Activated naive CD8-positive, alpha-beta T cell treated with anti-CD3 and anti-CD28 coated beads, Interleukin-2, amount 50 U/mL, for 24 hours (primary cell): ENCODE results near the gene BTNL3.
"Not testable (repeated sequence)": the region's sequence is repeated elsewhere in the genome, so short reads cannot be mapped to it uniquely, and the experiment has no call there.

Experiments used
- ATAC-seq: fragments of 150-1000 bp; cut with Tn5 transposase; one replicate; pipeline ENCODE4 v1.10.0; 2021
- DNase-seq: peaks from one replicate; pipeline ENCODE4 v3.0.0; 2021
- H3K27ac Mint-ChIP-seq: one replicate; pipeline ENCODE4 v1.8.0; 2021; ENCODE audit warnings: mild to moderate bottlenecking, mixed read lengths
- H3K27me3 Mint-ChIP-seq: one replicate; pipeline ENCODE4 v1.8.0; 2021; ENCODE audit warnings: mixed read lengths
- H3K36me3 Mint-ChIP-seq: one replicate; pipeline ENCODE4 v1.8.0; 2021; ENCODE audit warnings: low read depth, mixed read lengths
- H3K4me1 Mint-ChIP-seq: one replicate; pipeline ENCODE4 v1.8.0; 2021; ENCODE audit warnings: mixed read lengths
- H3K4me3 Mint-ChIP-seq: one replicate; pipeline ENCODE4 v1.8.0; 2021; ENCODE audit warnings: mild to moderate bottlenecking, moderate library complexity, mixed read lengths
- H3K9me3 Mint-ChIP-seq: one replicate; pipeline ENCODE4 v1.8.0; 2021; ENCODE audit warnings: mixed read lengths

The BTNL3 gene

DNA sequence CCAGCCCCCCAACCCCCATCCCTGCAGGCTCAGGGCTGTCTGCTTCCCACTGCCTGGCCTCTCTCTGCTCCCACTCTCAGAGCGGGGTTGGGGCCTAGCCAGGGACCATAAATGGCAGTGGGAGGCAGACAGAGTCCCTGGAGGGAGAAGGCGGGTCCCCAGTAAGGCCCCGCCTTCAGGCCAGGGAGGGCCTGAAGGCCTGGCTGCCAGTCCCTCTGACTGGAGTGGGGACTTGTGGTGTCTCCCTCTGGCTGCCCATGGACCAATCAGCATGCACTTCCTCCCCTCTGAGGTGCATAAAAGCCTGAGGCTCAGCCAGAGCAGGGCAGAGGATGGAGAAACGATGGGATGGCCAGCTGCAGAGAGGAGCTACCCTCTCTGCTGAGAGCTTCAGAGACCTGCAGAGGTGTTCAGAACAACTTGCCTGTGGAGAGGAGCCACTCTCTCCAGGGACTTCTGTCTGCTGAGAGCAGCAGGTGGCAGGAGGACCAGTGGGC lies 48.8 kb downstream of the BTNL3 start:
- H3K4me3 Mint-ChIP-seq: no peak overlapping the region
- no peaks in the 10 kb centered on the region for H3K36me3 Mint-ChIP-seq
- no peak for DNase-seq
- peaks cover 16% of the 10 kb centered on the region for H3K27me3 Mint-ChIP-seq
- H3K9me3 Mint-ChIP-seq: no peaks in the 10 kb centered on the region
- no peak overlapping the region for H3K27ac Mint-ChIP-seq
- no peaks in the 10 kb centered on the region for H3K4me1 Mint-ChIP-seq
- ATAC-seq: no peak

DNA sequence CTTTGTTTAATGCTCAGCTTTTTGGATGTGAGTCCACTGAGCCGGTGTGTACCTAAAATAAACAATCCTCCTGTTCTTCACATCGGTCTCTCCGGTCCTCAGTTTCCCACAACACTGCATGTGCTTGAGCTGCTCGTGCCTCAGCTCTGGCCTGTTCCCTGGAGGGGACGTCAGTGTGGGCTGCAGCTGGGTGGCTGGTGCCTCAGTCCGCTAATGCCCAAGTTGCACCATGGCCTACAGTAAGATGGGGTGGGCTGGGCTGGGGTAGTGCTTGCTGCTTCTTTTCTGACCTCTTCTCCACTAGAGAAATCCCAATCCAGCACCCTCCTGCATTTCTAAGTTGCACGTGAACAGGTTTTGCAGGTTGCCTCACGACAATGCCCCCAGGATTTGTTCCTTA lies 50.8 kb downstream of the BTNL3 start:
- H3K27ac Mint-ChIP-seq: no peak overlapping the region
- no peak overlapping the region for H3K4me3 Mint-ChIP-seq
- no peaks in the 10 kb centered on the region for H3K9me3 Mint-ChIP-seq
- H3K27me3 Mint-ChIP-seq: peaks cover 29% of the 10 kb centered on the region
- H3K4me1 Mint-ChIP-seq: no peaks in the 10 kb centered on the region
- ATAC-seq (no peak), DNase-seq (no peak)
- no peaks in the 10 kb centered on the region for H3K36me3 Mint-ChIP-seq

DNA sequence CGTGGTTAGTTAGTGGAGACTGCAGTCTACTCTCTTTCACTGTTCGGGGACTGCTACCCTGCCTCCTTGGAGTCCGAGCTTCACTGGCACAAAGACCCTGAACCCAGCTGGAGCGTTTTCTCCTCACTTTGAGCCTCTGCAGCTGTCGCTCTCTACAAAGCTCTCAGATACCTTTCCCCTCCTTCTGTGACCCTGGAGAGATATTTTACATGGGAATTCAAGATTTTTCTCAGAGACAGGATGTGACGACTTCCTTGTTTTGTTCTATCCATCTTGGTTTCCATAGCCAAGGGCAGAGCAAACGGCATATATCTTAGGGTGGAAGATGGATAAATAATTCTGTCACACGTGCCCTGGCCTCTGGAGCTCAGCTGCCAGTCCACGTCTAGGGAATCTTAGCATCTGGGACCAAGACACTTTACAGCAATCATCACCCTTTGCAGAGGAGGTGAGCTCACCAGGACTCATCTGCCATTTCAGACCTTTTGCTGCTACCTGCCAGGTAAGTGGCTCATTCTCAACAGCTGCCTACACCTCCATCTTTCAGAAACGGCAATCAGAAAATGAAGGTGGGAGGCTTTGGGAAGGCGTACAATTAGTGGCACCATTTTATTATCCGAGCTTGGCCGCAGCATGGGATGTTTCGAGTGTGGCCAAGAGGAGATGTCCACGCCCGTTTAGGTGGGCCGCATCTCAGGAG lies 51.4 kb downstream of the BTNL3 start, which contains the start of gene BTNL9:
BTNL9 (plus strand) TSS at position 336 of the 700 bp plus-strand sequence. CDS start 5,224 bp downstream, outside the sequence.
- H3K9me3 Mint-ChIP-seq: no peaks in the 10 kb centered on the region
- ATAC-seq: no peak

DNA sequence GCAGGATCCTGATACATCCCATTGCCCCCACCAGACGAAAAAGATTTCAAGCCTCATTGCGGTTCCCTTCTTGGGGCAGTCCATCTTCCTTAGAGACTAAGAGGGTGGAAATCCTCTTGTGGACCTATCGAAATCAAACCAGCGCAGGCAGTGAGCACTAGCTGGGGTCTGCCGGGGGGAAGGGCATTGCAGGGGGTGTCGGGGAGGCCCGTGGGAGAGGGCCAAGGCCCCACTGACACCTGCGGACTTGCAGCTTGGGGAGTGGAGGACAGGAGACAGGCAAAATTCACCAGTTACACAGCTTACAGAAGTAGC lies 51.9 kb downstream of the BTNL3 start:
- peaks cover 29% of the 10 kb centered on the region for H3K27me3 Mint-ChIP-seq
- DNase-seq: no peak
- ATAC-seq: no peak
- H3K9me3 Mint-ChIP-seq: no peaks in the 10 kb centered on the region
- H3K4me3 Mint-ChIP-seq: no peak overlapping the region
- H3K4me1 Mint-ChIP-seq: no peaks in the 10 kb centered on the region
- no peaks in the 10 kb centered on the region for H3K36me3 Mint-ChIP-seq
- H3K27ac Mint-ChIP-seq: no peak overlapping the region

More for the DNA sequence above, 51.4 kb downstream of the BTNL3 start, which contains the start of gene BTNL9:
- Mint-ChIP-seq H3K4me3 (no peak within 1 kb of the TSS), H3K36me3 (no peaks in the 10 kb centered on the region), H3K4me1 (no peaks in the 10 kb centered on the region), H3K27ac (no peak within 1 kb of the TSS), H3K27me3 (peaks cover 29% of the 10 kb centered on the region)
- no peak for DNase-seq

DNA sequence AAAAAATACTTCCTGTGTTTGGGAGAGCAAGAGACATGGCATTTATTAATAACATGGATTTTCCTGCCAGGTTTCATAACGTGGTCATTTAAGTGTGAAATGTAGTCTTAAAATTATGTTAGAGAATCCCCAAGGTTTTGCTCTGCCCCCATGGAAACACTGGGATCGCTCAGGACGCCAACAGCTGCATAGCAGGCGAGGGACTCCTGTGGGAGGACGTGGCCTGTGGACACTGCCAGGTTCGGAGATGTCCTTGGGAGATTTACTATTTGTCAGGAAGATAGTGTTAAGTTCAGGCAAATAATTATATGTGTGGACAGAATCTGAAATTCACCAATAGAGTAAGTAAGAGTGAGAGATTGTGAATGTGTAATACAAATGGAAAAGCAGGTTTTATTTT lies 52.4 kb downstream of the BTNL3 start:
- DNase-seq: no peak
- peaks cover 29% of the 10 kb centered on the region for H3K27me3 Mint-ChIP-seq
- ATAC-seq: no peak
- H3K36me3 Mint-ChIP-seq: no peaks in the 10 kb centered on the region
- no peak overlapping the region for H3K27ac Mint-ChIP-seq
- no peaks in the 10 kb centered on the region for H3K9me3 Mint-ChIP-seq
- H3K4me1 Mint-ChIP-seq: no peaks in the 10 kb centered on the region
- no peak overlapping the region for H3K4me3 Mint-ChIP-seq

DNA sequence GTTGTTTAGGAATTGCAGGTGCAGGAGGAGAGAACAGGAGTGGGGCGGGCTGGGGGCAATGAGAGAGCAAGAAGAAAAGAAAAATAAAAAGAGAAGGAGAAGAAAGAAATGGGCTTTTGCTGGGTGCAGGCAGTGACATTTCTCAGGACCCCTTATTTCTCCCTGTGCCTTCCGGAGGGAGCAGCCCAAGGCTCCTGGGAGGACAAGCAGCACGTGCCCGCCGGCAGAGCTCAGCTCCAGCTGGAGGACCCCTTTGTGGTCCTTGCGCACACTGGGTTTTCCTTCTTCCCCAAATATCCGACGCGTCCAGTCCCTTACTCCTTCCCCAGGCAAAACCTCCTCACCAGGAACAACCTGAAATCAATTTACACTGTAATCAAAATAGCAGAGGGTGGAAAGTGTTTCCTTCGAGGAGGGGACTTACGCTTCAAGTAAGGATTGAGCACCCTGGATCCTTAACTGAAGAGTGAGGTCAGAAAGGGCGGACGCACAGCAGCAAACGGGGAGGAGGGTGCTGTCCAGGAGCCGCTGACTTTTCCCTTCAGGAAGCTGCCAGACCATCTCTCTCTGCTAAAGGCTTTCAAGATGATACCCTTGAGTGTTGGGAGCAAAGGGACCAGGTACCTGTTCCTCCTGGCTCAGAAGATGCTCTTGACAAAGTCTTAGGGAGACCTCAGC lies 53.5 kb downstream of the BTNL3 start:
- DNase-seq (no peak), ATAC-seq (no peak)
- Mint-ChIP-seq H3K4me3 (no peak overlapping the region), H3K4me1 (no peaks in the 10 kb centered on the region), H3K9me3 (no peaks in the 10 kb centered on the region), H3K36me3 (no peaks in the 10 kb centered on the region), H3K27me3 (peaks cover 29% of the 10 kb centered on the region), H3K27ac (no peak overlapping the region)

DNA sequence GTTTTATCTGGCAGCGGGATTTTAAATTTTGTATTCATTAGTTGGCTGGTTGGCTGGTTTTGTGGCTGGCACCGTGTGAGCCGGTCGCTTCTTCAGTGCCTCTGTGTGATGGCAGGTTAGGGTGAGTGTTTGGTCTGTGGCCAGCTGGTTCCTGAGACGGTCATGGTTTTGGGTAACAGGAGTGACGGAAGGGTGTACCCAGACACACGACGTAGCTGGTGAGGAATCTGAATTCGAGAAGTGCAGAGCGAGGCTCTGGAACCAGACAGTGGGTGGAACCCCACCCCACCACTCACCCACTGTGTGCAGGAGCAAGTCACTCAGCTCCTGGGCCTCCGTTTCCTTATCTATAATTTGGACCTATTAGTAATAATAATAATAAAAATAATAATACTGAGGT lies 54.1 kb downstream of the BTNL3 start:
- H3K27ac Mint-ChIP-seq: no peak overlapping the region

DNA sequence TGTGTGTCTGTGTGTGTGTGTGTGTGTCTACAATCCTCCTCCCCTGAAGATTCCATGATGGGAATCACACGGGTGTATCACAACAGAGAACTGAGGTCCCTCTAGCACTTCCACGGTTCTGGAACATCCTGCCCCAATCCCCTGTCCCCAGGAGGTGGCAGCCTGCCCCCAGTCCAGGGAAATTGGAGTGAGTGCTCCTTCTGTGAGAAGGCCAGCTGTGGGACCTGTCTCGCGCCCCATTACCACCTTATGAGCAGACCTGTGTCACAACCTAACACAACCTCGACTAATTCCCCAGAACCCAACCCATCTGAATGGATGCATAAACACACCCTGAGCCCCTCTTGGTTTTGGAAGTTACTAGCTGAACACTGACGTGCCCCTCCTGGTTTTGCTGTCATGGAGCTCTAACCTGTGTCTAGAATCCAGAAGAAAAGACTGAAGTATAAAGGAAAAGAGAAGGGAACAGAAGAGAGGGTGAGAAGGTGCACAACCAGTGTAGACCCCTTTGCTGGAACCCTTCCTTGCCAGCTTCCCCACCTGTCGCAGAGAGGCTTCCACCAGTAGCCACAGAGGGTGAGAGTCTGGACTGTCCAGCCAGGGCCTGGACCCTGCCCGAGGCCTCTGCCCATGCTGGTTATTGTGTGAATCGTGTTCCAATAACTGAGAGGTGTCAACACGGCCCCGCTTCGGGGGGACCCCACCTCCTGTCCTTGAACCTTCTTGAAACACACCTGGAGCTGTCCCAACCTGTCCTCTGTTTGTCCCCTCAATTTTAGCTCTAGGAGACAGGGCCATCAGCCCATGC lies 54.8 kb downstream of the BTNL3 start:
- Mint-ChIP-seq H3K4me1 (no peaks in the 10 kb centered on the region), H3K4me3 (no peak overlapping the region), H3K36me3 (no peaks in the 10 kb centered on the region), H3K27me3 (peaks cover 36% of the 10 kb centered on the region), H3K27ac (no peak overlapping the region), H3K9me3 (no peaks in the 10 kb centered on the region)
- no peak for DNase-seq
- no peak for ATAC-seq

More for the DNA sequence above, 54.1 kb downstream of the BTNL3 start:
- Mint-ChIP-seq H3K4me3 (no peak overlapping the region), H3K36me3 (no peaks in the 10 kb centered on the region), H3K9me3 (no peaks in the 10 kb centered on the region), H3K4me1 (no peaks in the 10 kb centered on the region), H3K27me3 (peaks cover 32% of the 10 kb centered on the region)
- DNase-seq (no peak), ATAC-seq (no peak)

DNA sequence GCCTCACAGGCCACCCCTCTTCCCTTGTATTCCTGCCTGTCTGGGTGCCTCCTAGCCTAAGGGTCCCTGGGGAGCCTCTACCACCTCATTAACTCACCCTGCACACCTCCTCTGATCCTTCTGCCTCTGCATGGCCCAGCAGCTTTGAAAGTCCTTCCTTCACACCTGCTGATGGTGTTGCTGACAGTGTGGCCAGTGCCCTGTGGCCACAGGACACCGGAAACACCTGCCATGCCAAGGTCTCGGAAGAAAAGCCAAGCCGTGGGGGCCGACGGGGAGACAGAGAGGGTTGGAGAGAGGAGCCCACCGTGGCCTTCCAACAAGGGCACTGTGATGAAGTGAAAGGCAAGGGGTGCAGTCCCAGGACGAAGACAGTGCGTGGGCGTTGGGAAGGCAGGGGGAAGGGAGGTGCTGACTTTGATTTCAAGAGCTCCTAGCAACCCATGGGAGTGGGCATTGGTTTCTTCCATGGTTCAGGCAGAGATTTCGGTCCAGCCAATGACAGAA lies 55.5 kb downstream of the BTNL3 start:
- H3K27me3 Mint-ChIP-seq: peaks cover 35% of the 10 kb centered on the region
- H3K27ac Mint-ChIP-seq: no peak overlapping the region
- H3K4me1 Mint-ChIP-seq: no peaks in the 10 kb centered on the region
- ATAC-seq (no peak), DNase-seq (no peak)
- no peaks in the 10 kb centered on the region for H3K9me3 Mint-ChIP-seq
- no peaks in the 10 kb centered on the region for H3K36me3 Mint-ChIP-seq
- H3K4me3 Mint-ChIP-seq: no peak overlapping the region

DNA sequence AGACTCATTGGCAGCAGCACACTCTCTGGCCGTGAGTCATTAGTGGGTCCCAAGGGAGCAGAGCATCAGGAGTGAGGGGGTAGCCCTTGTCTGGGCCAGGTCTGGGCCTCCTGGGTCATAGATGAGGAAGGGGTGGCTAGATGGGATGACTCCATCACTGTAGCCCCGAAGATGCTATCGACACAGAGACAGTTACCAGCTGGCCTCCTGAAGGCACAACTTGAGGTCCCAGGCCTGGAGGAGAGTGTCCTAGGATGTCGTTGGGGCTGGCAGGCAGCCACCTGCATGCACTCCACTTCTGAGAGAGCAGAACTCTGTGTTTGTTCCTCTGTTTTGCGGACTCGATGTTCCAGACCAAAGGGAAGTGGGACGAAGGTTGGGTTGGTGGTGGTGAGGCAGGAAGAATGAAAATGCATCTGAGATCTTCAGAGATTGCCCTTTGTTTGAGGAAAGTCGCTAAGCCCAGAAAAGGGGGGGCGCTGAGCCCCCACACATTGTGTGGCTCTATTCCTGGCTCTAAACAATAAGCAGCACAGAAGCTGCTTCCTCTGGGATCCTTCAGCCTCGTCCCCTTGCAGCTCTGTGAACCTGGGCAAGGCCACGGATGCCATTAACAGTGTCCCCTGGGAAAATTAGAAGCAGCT lies 56.1 kb downstream of the BTNL3 start:
- H3K4me1 Mint-ChIP-seq: no peaks in the 10 kb centered on the region
- H3K27ac Mint-ChIP-seq: no peak overlapping the region
- H3K9me3 Mint-ChIP-seq: no peaks in the 10 kb centered on the region
- no peak for DNase-seq
- H3K4me3 Mint-ChIP-seq: no peak overlapping the region
- no peaks in the 10 kb centered on the region for H3K36me3 Mint-ChIP-seq
- no peak for ATAC-seq
- peaks cover 35% of the 10 kb centered on the region for H3K27me3 Mint-ChIP-seq

DNA sequence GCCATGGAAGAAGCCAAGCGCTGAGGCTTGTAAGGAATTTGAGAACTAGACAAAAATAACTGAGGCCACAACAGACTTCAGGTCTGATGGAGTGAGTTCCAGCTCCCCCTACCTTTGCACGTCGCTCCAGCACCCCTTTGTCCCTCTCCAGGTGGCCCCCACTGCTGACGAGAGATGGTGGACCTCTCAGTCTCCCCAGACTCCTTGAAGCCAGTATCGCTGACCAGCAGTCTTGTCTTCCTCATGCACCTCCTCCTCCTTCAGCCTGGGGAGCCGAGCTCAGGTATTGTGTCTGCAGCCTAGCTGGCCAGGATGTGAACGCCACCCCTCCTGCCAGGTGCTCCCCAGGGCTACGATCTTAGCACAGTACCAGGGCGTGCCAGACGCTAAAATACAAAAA lies 56.7 kb downstream of the BTNL3 start:
- DNase-seq (no peak), ATAC-seq (no peak)
- H3K36me3 Mint-ChIP-seq: no peaks in the 10 kb centered on the region
- no peaks in the 10 kb centered on the region for H3K4me1 Mint-ChIP-seq
- H3K4me3 Mint-ChIP-seq: no peak overlapping the region
- H3K27me3 Mint-ChIP-seq: peaks cover 35% of the 10 kb centered on the region
- H3K27ac Mint-ChIP-seq: no peak overlapping the region
- H3K9me3 Mint-ChIP-seq: no peaks in the 10 kb centered on the region

DNA sequence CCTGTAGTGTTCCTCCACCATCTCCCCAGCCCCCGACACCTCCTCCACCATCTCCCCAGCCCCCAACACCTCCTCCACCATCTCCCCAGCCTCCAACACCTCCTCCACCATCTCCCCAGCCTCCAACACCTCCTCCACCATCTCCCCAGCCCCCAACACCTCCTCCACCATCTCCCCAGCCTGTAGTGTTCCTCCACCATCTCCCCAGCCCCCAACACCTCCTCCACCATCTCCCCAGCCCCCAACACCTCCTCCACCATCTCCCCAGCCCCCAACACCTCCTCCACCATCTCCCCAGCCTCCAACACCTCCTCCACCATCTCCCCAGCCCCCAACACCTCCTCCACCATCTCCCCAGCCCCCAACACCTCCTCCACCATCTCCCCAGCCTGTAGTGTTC lies 57.2 kb downstream of the BTNL3 start:
- H3K36me3 Mint-ChIP-seq, H3K9me3 Mint-ChIP-seq, DNase-seq, ATAC-seq, H3K4me3 Mint-ChIP-seq, H3K27ac Mint-ChIP-seq, H3K4me1 Mint-ChIP-seq: not testable (repeated sequence)
- H3K27me3 Mint-ChIP-seq: peaks cover 39% of the 10 kb centered on the region

DNA sequence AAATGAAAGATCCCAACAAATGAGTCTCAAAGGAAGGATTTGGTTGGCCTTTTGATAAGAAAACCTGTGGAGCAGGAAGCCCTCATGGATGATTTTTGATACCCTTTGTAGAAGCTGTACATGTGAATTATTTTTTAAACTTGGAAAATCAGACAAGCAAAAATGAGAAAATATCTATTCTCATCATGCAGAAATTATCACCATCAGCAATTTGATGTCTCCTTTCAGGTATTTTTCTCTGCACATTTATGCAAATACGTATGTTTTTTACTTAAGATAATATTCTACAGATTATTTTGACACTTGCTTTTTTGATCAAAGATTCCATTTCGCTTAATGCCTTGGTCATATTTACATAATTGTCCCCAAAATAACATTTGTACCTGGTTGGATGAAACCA lies 58.6 kb downstream of the BTNL3 start:
- DNase-seq (no peak), ATAC-seq (no peak)
- Mint-ChIP-seq H3K36me3 (peaks cover 4% of the 10 kb centered on the region), H3K27ac (no peak overlapping the region), H3K9me3 (no peaks in the 10 kb centered on the region), H3K4me3 (no peak overlapping the region), H3K27me3 (peaks cover 46% of the 10 kb centered on the region), H3K4me1 (peaks cover 4% of the 10 kb centered on the region)

DNA sequence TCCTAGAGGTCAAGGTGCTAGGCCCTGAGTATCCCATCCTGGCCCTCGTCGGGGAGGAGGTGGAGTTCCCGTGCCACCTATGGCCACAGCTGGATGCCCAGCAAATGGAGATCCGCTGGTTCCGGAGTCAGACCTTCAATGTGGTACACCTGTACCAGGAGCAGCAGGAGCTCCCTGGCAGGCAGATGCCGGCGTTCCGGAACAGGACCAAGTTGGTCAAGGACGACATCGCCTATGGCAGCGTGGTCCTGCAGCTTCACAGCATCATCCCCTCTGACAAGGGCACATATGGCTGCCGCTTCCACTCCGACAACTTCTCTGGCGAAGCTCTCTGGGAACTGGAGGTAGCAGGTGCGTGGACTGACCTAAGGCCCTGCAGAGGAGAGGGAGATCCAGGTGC lies 59.3 kb downstream of the BTNL3 start:
- Mint-ChIP-seq H3K9me3 (no peaks in the 10 kb centered on the region), H3K27ac (no peak overlapping the region), H3K4me1 (peaks cover 5% of the 10 kb centered on the region), H3K27me3 (peaks cover 49% of the 10 kb centered on the region), H3K36me3 (peaks cover 4% of the 10 kb centered on the region), H3K4me3 (no peak overlapping the region)
- DNase-seq: no peak
- no peak for ATAC-seq
